Globus pallidus (tissue), 1 donor: Measurements from ENCODE around the gene MACROD2.

ENCODE experiments used
- DNase-seq: peaks from one replicate; pipeline ENCODE4 v3.0.0-alpha.2; 2015; ENCODE audit warnings: low spot score

The MACROD2 gene

DNA sequence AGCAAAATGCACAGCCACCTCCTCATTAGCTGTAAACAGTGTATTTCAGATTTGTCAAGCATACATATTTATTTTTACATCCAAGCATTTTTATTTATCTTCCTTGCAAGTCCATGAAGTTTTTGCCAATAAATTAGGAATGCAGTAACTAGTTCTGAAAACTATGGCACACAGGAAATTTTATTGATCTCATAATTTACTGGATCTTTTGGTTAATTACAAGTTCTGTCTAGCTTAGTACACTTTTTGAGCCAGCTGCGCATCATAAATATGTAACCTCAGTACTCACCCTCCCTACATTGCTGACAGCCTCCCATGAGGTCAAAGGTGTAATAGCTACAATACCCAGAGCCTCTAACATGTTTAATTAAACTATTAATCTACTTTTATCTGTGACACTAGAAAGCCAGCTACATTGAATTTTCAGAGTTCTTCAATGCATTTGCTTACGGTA is 1679.8 kb downstream of the MACROD2 start:
- no peak for DNase-seq

- DNase-seq, result no peak
Observed at GRCh38 chr20:15675813-15676484, 1680.6 kb downstream of the MACROD2 start.

DNA sequence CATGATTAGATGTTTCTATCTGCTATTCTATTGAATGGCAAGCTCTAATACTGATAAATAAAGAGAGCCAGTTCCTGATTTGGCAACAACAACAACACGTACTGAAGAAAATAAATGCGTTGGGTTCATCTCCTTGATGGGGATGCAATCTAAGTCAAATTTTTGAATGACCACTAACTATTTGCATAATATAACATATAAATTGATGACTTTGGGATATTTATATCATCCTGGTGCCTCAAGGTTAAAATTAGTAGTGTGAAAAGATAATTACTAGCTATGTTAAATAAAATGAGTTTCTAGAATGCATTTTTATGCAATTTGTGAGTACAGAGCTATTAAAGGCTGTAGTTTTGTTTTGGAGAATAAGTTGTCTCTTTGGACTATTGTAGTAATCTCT is 1681.5 kb downstream of the MACROD2 start:
- DNase-seq, result no peak

- no peak for DNase-seq
Observed at GRCh38 chr20:15682690-15683089, 1687.4 kb downstream of the MACROD2 start.

- DNase-seq, result no peak
Observed at GRCh38 chr20:15692570-15692969, 1697.3 kb downstream of the MACROD2 start.

- no peak for DNase-seq
Observed at GRCh38 chr20:15699431-15700146, 1704.3 kb downstream of the MACROD2 start.

DNA sequence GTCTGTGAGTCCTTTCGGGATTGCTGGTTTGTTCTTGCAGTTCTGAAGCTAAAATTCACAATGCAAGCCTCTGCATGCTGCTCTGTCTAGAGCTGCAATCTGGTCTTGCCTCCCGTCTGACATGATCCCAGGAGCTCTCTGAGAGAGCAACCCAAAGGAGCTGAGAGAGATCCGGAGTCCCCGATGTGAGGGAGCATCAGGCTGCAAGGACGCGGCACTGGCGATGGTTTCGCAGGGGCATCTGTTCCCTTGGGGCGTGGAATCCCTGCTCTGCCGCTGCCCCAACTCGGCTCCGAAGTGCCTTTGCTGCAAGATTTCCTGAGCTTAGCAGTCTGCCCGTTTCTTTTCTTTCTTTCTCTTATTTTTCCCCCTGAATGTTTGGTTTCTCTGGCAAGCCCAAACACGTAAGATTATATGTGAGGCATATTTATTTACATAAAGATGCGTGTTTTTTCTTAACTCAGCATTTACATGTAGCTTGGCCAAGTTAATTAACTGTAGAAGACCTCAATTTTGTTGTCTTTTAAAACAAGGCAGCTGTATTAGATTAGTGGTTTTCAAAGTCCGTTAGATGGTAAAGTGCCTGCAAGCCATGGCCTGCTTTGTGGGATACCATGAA is 1704.9 kb downstream of the MACROD2 start:
- DNase-seq, result no peak

GRCh38 chr20:15702161-15702560 is 1706.8 kb downstream of the MACROD2 start:
- no peak for DNase-seq

DNA sequence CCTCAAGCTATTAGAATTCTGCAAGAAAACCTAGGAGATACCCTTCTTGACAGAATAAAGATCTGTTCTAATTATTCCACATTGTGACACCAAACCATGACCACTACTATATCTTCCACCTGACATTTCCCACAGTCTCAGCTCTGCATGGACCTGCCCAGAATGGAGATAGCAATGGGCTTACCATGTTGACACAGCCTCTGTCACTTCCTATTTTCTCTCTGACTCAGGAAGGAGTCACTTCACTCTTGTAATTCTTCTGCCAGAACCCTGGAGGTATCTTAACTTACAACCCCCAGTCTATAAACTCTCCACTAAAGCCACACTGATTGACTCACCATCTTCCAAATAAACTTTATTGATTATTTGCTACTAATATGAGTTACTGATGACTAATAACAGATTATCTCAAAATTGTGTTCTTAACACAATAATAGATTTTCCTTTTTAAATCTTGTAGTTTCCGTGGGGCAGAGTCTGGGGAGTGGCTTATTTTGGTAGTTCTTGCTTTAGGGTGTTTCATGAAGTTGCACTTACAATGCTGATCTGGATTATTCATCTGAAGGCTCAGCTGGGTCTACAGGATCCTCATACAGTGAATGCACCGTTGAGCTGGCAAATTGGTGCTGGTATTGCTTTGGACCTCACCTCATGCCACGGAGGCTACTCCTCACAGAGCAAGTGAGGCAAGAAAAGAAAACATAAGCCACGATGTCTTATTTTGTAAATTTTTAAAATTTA is 1708.0 kb downstream of the MACROD2 start:
- no peak for DNase-seq

GRCh38 chr20:15705975-15706374 is 1710.7 kb downstream of the MACROD2 start:
- no peak for DNase-seq

DNA sequence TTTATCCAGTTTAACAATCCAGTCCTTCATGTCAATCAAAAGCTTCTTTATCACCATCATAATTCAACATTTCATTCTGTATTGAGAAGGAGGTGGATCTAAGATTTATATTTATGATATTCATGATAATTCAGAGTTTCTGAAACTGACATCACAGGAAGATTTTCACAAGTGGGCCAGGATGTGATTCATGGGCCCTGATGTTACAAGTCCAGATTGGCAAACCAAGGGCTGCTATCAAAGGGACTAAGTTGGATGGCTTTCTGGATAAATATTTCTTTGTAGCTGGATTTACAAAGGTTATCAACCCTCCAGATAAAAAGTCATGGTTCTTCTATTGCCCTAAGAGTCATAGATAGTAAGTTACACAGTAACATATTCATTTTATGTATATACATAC is 1711.4 kb downstream of the MACROD2 start:
- no peak for DNase-seq

GRCh38 chr20:15708984-15709598 is 1713.8 kb downstream of the MACROD2 start:
- DNase-seq, result peak; percentile 18

- no peak for DNase-seq
Observed at GRCh38 chr20:15710636-15711035, 1715.3 kb downstream of the MACROD2 start.

- DNase-seq, result no peak
Observed at GRCh38 chr20:15711177-15711576, 1715.9 kb downstream of the MACROD2 start.

- no peak for DNase-seq
Observed at GRCh38 chr20:15716256-15716655, 1720.9 kb downstream of the MACROD2 start.

DNA sequence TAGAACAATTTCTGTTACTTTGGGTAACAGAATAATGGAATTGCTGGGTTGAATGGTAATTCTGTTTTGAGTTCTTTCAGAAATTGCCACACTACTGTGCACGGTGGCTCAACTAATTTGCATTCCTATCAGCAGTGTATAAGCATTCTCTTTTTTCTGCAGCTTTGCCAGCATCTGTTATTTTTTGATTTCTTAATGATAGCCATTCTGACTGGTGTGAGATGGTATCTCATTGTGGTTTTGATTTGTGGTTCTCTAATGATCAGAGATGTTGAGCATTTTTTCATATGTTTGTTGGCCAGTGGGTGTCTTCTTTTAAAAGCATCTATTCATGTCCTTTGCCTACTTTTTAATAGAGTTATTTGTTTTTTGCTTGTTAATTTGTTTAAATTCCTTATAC is 1731.1 kb downstream of the MACROD2 start:
- DNase-seq, result no peak

DNA sequence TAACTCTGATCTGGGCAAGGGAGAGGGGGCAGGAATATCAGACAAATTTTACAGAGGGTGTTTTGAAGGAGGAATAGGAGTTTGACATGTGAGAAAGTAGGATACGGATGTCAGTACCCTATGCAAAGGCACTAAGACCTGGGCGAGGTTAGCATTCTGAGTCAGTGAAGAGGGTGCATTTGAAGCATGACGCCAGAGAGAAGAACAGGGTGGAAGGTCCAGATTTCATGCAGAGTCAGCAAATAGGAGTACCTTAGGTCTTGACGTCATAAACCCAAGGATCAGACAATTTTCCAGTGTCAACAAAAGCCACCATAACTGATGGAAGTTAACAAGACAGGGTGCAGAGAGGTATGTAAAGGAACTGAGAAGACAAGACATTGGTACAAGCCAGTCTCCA is 1738.7 kb downstream of the MACROD2 start:
- no peak for DNase-seq

- no peak for DNase-seq
Observed at GRCh38 chr20:15739035-15739434, 1743.7 kb downstream of the MACROD2 start.

DNA sequence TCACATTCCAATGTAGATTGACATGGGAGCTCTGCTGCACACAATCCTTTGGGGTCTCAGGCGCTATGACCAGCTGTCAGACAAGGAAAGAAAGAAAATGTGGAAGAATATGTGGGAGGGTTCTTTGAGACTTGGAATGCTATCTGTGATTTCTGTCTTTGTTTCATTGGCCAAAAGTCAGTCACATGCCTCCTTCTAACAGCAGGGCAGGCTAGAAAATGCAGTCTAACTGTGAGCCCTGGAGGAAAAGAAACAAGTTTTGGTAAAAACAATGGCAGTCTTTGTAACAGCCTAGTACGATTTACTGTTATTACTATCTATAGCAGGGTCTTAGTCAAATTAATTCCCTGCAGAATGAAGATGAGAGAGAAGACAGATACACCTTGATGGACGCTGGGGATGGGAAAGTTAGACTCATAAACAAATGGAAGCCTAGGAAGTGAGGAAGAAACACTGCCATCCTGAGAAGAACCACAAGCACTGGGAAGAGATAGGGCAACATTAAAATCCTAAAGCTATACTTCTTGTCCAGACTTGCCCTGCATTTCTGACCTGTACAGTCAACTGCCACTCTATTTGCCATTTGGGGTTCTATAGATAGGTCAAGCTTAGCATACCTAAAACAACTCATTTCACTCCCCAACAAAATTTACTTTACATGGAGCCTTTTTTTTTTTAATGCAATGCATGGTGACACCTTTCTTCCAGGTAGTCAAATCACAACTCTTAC is 1744.9 kb downstream of the MACROD2 start:
- DNase-seq, result no peak

- DNase-seq, result no peak
Observed at GRCh38 chr20:15742087-15742486, 1746.8 kb downstream of the MACROD2 start.

GRCh38 chr20:15742627-15743026 is 1747.3 kb downstream of the MACROD2 start:
- DNase-seq, result no peak
